DMS 273 treated with DMSO at 0.1 percent for 48 hours (cell line): ENCODE data around the gene SEMA5A.
"Not testable (repeated sequence)": the region's sequence is repeated elsewhere in the genome, so short reads cannot be mapped to it uniquely, and the experiment has no call there.

Experiments used
- DNase-seq: peaks from one replicate; lab custom pipeline; 2025; lab: John Stamatoyannopoulos, UW

The SEMA5A gene

DNA sequence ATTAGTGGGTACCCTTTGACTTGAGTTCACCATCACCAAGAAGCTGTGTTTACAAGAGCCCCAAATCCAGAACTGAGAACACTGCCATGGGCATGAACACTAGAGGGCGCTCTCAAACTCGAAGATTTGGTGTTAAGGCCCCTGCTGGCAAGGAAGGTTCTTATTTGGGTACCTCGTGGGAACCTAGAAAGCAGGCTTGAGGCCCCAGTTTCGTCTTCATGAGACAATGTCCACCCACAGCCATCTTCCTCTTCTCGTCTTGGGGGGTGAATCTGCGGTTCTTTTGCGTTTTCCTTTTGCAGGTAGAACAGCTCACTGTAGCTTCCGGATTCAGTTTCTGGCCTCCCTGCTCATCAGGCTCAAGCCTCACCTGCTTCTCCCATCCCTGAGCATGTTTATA is 184.0 kb downstream of the SEMA5A start:
- DNase-seq: peak; percentile 10

DNA sequence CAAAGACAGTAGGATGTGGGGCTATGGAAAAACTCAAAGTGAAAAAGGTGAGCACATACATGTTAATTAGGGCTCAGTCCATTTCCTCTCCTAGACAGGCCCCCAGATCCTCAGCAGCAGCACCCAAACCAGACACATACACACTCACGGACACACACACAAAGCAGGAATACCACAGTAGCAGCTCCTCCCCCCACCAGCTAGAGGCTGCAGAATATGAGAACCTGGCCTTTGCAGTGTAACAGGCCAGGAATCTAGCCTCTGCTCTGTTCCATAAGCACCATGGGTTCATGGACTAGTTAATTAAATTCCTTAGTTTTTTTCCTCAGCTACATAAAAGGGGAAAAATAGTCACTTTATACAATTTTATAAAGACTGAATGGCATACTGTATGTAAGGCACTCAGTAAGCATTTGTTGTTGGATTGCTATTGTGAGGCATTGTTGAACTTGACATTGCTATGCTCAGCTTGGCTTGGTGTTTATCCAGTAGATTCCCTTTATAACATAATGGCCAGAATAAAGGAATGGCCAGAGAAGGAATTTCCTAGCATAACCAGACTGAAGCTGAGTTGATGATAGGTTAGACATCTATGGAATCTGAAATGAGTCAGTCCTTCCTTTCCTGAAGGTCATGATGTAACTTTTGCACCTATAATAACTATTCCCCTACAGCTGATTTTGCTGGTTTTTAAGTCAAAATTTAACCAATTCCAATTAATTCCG is 186.8 kb downstream of the SEMA5A start:
- no peak for DNase-seq

DNA sequence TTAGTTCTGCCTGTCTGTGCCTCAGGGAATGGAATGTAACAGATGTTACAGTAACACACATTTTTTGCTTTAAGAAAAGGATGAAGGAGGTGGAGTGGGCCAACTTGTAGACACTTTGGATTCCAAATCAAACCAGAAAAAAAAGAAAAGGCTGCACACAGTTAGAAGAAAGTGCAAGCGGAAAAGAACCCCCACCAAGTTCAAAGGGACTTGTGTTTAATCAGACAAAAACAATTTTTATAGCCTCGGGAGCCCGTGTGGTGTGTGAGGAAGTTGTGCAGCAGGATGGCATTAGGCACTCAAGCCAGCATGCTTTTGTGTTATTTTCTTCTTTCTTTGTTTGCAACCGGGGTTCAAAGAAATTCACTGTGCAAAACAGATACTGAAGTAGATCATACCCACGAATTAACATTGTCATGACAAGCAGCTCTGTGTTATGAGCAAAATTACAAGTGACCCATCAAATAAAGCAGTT is 189.5 kb downstream of the SEMA5A start:
- DNase-seq: no peak

DNA sequence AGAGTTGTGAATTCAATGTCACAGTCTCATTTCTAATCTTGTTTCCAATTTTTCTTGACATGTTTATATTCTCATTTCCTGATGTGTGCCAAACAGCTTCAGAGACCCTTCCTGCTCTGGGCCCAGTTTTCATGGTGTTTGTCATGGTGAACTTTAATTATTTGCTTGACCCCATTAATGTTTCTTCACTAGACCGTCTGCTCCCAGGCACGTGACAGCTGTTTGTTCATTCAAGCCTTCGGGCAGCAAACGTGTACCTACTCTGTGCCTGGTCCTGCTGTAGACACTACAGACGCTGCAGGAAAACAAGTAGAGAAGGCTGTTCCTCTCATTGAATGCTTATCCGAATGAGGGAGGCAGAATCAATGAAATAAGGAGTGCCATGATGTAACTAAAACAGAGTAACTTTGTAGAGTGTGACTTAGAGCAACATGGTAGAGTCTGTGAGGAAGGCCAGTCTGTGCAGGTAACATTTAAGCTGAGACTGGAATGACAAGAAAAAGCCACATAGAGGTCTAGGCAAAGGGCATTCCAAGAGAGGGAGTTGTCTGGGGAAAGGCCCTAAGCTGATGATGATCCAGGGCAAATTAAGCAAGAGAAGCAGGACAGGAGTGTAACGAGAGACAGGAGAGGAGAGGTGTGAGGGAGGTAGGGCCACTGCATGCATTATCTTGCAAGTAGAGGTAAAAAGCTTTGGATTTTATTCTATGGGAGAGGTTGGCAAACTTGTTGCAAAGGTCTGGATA is 191.4 kb downstream of the SEMA5A start:
- no peak for DNase-seq

DNA sequence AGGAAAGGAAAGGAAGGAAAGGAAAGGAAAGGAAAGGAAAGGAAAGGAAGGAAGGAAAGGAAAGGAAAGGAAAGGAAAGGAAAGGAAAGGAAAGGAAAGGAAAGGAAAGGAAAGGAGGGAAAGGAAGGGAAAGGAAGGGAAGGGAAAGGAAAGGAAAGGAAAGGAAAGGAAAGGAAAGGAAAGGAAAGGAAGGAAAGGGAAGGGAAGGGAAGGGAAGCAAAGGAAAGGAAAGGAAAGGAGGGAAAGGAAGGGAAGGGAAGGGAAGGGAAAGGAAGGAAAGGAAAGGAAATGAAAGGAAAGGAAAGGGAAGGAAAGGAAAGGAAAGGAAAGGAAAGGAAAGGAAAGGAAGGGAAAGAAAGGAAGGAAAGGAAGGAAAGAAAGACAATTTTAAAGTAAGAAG is 192.8 kb downstream of the SEMA5A start:
- not testable (repeated sequence) for DNase-seq

DNA sequence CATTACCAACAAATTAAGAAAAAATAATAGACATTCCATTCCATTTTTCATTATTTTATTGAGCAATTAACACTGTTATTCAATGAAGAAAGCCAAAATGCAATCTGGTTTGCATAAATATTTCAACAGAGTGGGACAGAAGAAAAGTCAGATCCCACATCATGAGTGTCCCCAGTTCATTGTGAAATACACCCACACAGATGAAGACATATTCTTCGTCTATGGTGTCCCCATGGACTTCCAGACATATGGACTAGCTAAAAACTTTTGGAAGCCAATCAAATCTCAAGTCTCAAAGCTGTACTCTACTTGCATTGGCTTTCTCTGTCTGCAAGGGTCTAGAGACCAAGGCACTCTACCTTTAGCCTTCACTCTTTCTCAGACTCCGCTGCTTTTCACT is 194.3 kb downstream of the SEMA5A start:
- no peak for DNase-seq

DNA sequence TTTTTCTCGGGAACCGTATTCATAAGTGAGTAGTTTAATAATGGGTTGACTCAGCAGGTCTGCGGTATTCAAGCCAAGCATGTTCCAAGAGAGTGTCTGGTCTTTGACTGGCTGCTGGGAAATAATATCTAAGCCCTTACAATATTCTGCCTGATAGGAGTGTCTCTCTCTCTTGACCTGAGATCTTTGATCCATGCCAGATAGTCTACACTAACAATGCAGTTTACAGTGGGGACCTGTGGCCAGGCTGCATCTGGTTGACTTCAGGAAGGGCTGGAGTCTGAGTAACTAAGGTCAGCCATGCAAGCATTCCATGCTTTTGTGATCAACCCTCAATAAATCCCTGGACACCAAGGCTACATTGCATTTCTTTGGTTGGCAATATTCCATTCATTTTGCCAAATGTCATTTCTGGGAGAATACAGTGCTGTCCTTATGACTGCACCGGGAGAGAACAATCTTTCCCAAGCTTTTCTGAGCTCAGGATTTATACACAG is 195.5 kb downstream of the SEMA5A start:
- DNase-seq: no peak

DNA sequence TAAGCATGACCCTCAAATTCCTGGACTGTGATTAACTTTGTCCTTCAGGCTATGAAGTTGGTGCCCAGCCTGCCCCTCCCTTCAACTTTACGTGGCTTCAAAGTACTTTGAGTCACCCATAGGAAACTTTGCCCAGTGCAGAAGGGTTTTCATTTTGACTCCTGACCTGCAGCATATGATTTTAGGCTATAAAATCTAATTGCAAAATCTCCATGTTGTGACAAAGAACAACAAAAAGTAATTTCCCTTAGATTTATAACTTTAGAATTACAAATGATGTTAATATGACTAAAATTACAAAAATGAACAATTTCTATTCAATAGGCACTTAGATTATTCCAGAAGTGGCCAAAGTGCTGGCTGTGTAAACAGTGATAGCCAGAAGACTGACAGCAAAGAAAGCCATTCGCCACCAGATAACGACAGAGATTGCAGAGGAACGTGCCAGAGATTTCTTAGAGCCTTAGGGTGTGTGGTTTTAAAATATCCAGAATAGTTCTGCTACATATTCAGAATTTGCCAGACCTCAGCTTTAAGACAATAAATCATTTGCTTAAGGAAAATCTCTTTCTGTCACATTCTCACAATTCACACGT is 197.4 kb downstream of the SEMA5A start:
- DNase-seq: no peak

DNA sequence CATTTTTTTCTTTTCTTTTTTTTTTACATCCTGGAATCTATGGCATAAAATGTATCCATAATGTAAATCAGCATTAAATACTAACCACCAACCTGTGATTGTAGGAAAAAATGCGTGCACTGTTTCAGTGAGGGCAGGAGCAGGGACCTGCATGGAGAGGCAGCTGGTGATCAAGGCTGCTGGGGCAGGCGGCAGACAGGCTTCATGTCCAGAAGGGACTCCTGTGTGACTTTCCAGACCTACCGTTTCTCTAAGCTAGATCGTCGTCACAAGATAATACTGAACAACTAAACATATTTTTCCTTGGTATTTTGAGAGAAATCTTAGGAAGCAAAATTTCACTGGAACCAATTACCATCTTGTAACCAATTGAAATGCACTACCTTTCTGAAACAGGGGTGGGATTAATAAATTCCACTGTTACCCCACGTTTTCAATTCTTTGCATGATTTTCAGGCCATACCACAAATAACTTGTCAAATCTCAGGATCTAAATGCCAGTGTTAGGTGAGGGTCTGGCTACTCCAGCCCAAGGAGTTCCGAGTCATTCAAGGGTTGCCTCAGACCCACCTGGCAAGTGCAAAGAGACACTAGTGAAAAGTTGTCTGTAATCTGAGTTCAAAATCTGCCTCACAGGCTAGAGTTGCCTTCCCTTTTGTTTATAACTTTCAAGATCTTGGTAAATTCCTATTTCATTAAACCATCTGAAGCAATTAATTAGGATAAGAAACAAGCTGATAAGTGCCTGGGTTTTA is 198.2 kb downstream of the SEMA5A start:
- no peak for DNase-seq

DNA sequence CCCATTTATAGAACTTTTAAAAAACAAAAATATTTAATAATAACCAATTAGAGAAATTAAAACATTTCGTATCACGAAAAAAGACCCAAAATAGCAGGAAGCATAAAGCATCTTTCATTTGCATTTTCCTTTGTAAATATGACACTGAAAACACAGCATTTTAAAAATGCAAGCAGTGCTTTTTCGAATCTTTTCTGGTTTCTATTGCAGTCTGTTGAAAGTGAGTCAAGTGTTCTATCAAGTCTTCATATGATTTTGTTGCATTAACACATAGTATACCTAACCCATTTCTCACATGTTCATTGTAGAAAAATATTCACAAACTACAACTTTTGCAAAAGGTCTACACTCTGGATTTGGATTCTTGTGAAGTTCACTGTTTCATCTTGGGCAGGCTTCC is 198.8 kb downstream of the SEMA5A start:
- DNase-seq: no peak

DNA sequence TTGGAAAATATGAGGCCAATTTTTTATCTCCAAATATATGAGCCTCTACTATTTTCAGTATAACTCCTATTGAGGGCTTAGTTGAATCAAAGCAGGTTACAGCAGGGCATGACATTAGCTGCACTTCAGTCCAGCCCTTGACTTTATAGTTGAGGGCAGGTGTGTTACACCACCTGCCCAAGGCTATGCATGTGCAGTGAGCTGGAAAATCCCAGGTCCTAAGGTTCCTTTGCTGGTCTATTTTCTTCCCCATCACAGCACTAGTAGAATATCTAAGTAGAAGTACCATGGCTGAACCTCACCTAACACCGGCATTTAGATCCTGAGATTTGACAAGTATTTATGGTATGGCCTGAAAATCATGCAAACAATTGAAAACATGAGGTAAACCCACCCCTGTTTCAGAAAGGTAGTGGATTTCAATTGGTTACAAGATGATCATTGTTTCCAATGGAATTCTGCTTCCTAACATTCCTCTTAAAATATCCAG is 201.1 kb downstream of the SEMA5A start:
- no peak for DNase-seq

DNA sequence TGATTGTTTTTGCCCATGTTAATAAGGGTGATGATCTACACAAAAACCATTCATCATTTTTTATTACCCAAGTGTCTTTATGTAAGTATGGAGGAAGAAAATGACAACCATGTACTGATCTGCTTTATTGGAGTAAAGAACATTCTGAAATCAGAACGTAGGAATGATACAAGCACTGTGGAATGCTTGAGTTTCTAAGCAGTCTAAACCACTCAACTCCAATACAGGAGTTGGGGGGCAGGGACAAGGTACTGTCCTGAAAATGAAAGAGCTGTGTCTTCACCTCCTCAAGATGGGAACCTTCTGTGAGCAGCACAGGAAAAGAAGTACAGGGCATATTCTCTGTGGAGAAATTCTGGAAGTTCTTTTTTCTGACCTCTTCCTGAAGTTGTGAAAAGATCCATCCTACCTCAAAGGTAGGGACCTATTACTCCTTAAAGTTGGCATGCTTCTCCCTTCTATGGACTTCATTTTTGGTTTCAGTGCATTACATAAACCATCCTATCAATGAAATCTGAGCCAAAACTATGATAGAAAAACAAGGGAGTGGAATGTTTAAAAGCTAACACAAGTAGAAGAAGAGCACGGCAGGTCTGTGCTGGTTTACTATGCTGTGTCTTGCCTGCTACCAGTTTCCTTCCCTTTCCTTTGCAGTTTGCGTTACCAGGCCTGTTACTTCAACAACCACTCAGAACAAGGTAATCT is 202.6 kb downstream of the SEMA5A start:
- no peak for DNase-seq

DNA sequence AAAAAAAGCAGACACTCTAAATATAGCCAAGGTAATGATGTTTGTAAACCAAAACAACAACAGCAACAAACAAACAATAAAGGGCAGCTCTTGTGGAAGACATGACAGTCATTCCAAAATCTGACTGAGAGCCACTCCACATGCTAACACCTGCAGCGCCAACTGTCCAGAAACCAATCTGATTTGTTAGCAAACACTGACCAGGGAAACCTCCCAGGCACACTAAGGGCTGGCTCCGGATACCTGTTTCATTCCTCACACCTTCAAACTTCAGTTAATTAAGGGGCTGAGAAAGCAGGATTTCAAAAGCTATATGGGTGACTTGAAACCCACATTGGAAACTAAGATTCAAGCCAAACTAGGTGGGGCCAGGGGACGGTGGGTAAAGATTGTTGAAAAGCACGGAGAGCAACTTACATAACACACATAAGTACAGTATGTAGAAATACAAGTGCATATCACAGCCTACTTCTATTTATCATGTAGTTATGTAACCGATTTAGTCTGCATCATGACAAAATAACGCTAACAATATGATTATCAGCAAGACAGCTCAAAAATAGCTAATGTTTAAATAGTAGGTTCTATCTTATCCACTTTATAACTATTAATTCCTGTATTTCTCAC is 203.6 kb downstream of the SEMA5A start:
- DNase-seq: no peak

DNA sequence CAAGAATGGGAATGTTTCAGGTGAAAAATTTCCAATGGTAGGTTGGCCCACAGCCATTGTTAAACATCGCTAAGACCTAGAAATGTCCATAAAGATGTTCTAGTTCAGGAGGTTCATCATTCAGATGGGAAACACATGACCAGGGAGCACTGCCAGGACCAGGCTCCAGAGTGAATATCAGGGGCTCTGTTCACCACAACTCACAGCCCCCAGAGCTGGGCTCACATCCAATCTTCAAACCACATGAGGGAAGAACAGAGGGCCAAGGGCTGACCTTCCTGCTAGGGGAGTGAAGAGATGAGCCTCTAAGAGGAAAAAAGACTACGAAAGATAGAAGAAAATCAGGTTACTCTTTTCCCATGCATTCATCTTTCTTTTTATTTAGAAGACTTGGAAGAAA is 205.8 kb downstream of the SEMA5A start:
- DNase-seq: no peak

DNA sequence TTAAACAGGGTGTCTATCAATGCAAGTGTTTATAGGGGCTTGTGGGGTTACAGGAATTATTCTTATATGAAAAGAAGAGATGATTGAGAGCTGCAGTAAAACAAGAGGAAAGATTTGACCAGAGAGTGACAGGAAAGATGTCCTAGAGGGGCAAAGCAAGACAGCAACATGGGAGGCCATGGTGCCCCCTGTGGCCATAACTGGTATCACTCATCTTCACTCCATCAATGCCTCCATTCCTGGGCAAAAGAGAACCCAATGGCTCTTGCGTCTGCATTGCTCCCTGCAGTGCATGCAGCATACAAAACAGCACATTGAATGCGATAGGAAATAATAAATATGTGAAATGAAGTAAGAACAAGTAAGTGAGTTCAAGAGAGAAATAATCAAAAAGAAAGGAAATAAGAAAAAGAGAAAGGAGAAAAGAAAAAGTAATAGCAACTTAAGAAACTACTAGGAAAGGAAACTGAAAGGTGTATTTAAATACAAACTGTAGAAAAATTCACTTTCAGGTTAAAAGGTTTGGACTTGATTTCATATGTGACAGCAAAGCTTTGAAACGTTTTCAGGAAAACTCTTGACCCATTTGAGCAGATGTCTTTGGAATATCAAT is 206.6 kb downstream of the SEMA5A start:
- DNase-seq: no peak

DNA sequence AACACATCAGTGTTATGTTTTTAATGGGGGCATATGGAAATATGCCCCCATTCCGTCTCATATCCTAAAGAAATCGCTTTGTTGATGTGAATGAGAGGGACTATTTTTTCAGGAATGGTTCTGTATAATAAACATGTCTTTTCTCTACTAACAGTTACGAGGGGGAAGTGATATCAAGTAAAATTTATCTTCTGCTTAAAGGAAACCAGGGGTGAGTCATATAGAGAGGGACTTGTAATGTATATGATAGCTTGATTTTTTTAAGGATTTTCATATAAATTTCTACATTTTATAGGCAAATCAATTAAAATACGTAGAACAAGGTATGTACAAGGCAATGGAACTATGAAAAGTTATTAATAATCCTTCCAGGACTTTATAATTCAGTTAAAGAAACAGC is 207.1 kb downstream of the SEMA5A start:
- no peak for DNase-seq

DNA sequence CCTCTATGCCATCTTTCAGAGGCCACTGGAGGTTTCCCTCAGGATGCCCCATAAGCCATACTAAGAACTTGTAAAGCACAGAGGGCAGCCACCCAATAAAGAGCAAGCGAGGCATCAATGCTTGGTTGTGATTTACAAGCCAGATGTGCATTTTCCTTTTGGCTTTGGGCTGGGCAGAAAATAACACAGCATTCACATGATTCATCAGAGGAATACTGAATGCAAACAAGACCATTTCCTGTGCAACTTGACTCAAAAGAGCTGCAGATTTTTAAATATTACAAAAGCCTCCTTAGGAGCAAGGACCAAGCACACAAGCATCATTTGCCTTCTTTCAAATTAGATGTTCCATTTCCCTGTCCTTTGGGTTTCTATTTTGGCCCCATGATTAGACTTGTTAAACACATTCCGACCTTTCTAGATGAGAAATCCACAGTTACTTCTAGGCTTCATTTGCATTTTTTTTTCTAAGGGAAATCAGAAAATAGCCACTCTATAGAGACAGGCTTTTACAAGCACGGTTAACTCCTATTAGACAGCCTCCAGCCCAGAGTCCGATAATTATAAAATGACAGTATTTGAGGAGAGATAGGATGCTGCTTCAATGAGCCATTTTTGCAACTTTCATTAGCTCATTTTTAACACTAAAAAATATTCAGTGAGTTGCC is 207.8 kb downstream of the SEMA5A start:
- no peak for DNase-seq

DNA sequence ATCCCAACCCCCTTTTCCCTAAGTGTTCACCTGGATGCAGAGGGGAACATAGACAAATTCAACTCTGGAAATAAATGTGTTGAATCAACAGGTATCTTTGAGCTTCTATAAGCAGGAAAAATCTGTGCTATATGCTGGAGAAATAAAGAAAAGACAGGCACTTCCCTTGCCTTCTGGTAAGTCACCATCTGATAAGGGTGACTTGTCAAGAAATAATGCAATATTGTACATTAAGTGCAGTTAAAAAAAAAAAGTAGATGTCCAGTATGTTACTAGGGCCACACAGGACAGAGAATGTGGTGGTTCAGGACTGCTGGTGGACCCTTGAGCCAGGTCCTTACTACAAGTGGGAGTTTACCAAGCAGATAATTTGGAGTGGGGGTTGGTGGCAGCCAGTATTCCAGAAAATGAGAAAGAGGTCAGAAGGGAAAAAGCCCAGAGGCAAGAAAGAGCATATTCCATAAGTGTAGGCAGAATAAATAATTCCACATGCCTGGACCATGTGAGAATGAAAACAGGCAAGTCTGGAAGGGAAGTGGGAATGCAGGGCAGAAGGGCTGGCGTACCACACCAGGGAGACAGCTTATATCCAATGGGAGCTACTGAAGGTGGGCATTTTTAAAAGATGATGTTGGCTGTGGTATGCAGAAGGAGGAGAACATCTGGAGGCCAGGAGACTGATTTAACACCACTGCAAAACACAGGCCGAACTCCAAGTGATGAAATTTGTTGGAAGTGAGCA is 209.9 kb downstream of the SEMA5A start:
- no peak for DNase-seq

DNA sequence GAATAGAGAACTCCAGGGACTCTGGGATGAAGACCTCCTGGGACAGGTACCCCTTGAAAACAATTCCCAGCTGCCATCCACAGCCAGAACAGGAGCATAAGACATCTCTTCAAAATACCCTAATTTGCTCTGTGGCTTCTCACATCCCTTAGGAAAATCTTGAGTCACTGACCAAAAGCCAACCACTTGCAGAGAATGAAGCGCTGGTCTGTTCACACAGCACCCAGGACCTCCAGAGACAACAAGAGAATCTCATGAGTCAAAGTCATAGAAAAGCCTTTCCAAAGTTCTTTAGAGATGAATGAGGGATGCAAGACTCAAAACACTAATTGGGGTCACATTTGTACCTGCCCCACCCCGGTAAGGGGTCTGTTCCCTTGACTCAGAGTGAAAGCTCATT is 210.6 kb downstream of the SEMA5A start:
- no peak for DNase-seq
